CD4-positive, alpha-beta T cell treated with Interleukin-1 beta for 1 hour (primary cell): ENCODE measurements around the gene CELF6.
"Not testable (repeated sequence)": the region's sequence is repeated elsewhere in the genome, so short reads cannot be mapped to it uniquely, and the experiment has no call there.

Source experiments
- DNase-seq, 2 donors: peaks; one replicate each; pipeline ENCODE4 v3.0.0-alpha.2; 2020 to 2022

CELF6 gene

GRCh38 chr15:72315706-72316370 lies 4.1 kb downstream of the CELF6 start:
- no peak for DNase-seq

GRCh38 chr15:72313881-72314280 lies 6.1 kb downstream of the CELF6 start:
- no peak for DNase-seq

- DNase-seq, result no peak
Measured at GRCh38 chr15:72313448-72313840, 6.5 kb downstream of the CELF6 start.

- DNase-seq, result peak; percentile 68 to 71
Measured at GRCh38 chr15:72312605-72313447, 7.1 kb downstream of the CELF6 start.

GRCh38 chr15:72307026-72307425 lies 12.9 kb downstream of the CELF6 start:
- DNase-seq, result no peak

GRCh38 chr15:72306211-72306785 lies 13.7 kb downstream of the CELF6 start:
- peak; percentile 73 to 77 for DNase-seq

- DNase-seq, result no peak
Measured at GRCh38 chr15:72304596-72304995, 15.4 kb downstream of the CELF6 start.

- no peak for DNase-seq
Measured at GRCh38 chr15:72302955-72303354, 17.0 kb downstream of the CELF6 start.

- no peak for DNase-seq
Measured at GRCh38 chr15:72289597-72290325, 30.2 kb downstream of the CELF6 start.

- no peak for DNase-seq
Measured at GRCh38 chr15:72288796-72289596, 31.0 kb downstream of the CELF6 start.

- DNase-seq, result peak; percentile 48 to 56
Measured at GRCh38 chr15:72285927-72286516, 33.9 kb downstream of the CELF6 start.

GRCh38 chr15:72285402-72285801 lies 34.6 kb downstream of the CELF6 start:
- no peak for DNase-seq

- no peak for DNase-seq
Measured at GRCh38 chr15:72284781-72285180, 35.2 kb downstream of the CELF6 start.

GRCh38 chr15:72281713-72282112 lies 38.2 kb downstream of the CELF6 start:
- DNase-seq, result no peak

GRCh38 chr15:72280751-72281150 lies 39.2 kb downstream of the CELF6 start:
- no peak for DNase-seq

GRCh38 chr15:72278737-72279136 lies 41.2 kb downstream of the CELF6 start:
- DNase-seq, result no peak

- no peak for DNase-seq
Measured at GRCh38 chr15:72276326-72276700, 43.6 kb downstream of the CELF6 start.

GRCh38 chr15:72275635-72276325 lies 44.2 kb downstream of the CELF6 start:
- DNase-seq, result not testable (repeated sequence)

GRCh38 chr15:72272997-72273352 lies 47.0 kb downstream of the CELF6 start:
- DNase-seq, result no peak

GRCh38 chr15:72272213-72272996 lies 47.6 kb downstream of the CELF6 start, which contains the start of gene PARP6:
PARP6 (minus strand) TSS chr15:72272554; CDS start chr15:72267477, 5,077 bp downstream.
- DNase-seq, result peak; percentile 99 to 100

- DNase-seq, result peak in 1 of 2 donors; percentile 11
Measured at GRCh38 chr15:72271895-72272212, 48.1 kb downstream of the CELF6 start.
